Ureter (tissue), 1 donor: ENCODE measurements around the gene UCHL5. TPM values are rescaled to one million over a fixed set of nuclear protein-coding genes. Genes with fewer than 3 reads are reported as not detected.
"Not testable (repeated sequence)": the region's sequence is repeated elsewhere in the genome, so short reads cannot be mapped to it uniquely, and the experiment has no call there.

Experiments
- DNase-seq: peaks from one replicate; pipeline ENCODE4 v3.0.0-alpha.2; 2020; ENCODE audit warnings: low spot score
- total RNA-seq: library from RNA; stranded (reverse); gene quantifications from one replicate; pipeline ENCODE4 v1.2.4, GENCODE V29; 2023
- donor health status: DM: yes; HTN: yes; CAD: no.

UCHL5 gene
- total RNA-seq, 1 donor from 2014 or later = 34.6 TPM

DNA sequence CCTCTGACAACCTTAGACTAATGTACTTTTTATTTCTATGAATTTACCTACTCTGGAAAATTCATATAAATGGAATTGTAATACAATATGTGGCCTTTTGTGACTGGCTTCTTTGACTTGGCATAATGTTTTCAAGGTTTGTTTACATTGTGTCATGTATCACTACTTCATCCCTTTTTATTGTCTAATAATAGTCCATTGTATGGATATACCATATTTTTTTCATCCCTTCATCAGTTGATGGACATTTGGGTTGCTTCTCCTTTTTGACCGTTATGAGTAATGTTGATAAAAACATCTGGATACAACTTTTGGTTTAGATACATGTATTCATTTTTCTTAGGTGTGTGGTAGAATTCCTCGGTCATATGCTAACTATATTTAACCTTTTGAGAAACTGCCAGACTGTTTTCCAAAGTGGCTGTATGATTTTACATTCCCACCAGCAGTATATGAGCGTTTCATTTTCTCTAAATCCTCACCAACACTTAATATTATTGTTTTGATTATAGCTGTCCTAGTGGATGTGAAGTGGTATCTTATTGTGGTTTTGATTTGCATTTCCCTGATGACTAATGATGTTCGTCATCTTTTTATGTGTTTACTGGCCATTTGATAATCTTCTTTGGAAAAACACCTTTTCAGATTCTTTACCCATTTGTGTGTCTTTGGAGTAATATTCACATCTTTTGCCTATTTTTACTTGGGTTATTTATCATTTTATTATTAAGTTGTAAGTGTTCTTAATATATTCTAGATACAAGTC lies 3.7 kb upstream of the UCHL5 start:
- no peak for DNase-seq

DNA sequence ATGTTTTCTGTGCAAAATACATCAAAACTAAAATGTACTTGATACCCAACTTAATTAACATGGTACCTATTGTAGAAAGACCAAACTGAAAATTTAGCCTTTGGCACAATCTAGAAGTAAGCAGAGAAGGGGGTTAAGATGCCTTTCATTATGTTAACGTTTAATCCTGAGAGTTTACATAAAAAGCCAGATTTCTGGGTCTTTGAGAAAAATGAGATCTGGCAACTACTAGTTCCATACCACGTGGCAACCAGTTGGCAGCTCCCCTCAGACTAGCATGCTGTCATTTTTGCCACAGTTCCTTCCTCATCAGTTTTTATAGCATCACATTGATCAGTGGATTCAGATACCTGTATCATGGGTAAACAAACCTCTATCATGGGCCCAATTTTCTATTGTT lies 1.8 kb upstream of the UCHL5 start:
- no peak for DNase-seq

DNA sequence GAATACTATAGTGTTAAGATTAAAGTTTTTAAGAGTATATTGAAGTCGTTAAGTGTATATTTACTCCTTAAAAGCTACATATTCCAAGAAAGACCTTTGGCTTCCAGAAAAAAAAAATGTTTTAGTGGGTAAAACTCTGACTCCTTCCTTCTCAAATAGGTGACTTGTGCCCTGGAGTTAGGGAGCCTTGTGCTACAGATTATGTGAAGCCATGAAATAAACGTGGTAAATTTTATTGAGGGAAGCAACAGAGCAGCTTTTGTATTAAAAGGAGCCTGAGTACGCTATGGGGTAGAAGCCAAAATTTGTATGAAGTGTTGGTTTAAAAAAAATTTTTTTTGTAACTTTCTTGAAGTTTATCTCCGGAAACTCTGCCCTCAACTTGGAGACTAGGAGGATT lies 1.2 kb upstream of the UCHL5 start:
- DNase-seq = no peak

DNA sequence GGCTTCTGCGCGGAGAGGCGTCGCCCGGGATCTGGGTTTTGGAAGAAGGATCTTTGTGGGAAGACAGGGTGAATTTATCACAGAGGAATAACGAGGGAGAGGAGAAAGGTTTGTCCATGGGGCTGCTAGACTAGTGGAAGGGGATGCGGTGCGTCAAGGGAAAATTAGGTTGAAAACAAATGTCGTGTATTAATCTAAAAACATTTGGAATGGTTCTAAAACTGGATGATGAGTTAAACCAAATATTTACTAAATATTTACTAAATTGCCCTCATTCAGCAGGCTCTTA lies 899 bp upstream of the UCHL5 start:
- DNase-seq = no peak

DNA sequence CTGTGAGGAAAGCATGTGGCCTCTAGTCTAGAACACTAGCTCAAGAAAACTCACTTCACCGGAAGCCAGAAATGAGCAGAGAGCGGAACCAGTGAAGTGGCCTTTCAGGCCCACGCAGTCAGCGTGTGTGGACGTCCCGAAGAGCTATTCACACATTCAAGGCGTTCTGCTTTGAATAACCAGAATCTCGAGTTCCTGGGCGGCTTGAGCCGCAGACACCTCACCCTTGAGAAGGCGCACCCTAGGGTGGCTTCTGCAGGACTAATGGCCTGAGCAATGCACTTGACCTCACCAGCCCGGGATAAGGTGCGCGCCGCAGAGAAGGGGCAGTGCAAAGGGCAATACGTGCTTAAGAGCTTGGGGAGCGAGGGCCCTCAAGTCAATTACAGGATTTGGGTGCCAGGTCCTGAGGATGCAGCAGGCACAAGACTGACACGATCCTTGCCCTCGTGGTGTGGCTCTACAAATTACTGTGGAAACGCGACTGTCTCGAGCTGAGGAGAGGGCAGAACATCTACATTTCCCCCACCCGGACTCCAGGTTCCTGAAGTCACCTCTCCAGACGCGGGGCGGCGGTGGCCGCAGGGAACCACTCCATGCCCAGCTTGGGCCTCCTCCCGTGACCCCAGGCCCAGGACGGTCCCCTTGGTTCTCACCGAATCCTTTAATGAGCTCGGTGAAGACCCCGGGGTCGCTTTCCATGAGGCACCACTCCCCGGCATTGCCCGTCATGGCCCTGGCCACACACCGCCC lies 455 bp downstream of the UCHL5 start:
- peak; percentile 44 for DNase-seq

DNA sequence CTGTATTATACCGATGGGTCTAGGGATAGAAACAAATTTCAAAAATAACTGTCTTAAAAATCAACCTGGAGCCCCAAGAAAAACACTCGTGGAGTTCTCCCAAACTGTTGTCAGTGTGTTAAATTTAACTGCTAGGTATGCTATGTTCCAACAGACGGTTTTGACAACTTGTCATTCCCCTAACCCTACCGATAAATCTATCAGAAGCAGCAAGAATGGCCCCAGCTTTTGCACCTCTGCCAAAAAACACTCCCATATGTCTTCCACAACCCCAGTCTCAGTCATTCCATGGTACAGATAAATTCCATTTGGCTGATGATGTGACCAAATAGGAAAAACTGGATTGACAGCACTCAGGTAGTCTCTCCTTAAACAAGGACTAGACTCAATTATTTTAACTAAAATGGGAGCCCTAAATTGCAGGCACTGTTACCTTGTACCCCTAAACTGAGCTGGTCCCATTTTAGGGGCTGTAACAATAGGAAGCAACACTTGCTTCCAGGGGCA lies 4.9 kb downstream of the UCHL5 start:
- DNase-seq = no peak

DNA sequence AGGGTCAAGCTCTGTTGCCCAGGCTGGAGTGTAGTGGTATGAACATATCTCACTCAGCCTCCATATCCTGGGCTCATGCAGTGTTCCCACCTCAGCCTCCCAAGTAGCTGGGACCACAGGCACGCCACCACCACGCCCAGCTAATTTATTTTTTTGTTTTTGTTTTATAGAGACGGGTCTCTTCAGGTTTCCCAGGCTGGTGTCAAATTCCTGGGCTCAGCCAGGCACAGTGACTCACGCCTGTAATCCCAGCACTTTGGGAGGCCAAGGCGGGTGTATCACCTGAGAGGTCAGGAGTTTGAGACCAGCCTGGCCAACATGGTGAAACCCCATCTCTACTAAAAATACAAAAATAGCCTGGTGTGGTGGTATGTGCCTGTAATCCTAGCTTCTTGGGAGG lies 10.2 kb downstream of the UCHL5 start:
- not testable (repeated sequence) for DNase-seq

DNA sequence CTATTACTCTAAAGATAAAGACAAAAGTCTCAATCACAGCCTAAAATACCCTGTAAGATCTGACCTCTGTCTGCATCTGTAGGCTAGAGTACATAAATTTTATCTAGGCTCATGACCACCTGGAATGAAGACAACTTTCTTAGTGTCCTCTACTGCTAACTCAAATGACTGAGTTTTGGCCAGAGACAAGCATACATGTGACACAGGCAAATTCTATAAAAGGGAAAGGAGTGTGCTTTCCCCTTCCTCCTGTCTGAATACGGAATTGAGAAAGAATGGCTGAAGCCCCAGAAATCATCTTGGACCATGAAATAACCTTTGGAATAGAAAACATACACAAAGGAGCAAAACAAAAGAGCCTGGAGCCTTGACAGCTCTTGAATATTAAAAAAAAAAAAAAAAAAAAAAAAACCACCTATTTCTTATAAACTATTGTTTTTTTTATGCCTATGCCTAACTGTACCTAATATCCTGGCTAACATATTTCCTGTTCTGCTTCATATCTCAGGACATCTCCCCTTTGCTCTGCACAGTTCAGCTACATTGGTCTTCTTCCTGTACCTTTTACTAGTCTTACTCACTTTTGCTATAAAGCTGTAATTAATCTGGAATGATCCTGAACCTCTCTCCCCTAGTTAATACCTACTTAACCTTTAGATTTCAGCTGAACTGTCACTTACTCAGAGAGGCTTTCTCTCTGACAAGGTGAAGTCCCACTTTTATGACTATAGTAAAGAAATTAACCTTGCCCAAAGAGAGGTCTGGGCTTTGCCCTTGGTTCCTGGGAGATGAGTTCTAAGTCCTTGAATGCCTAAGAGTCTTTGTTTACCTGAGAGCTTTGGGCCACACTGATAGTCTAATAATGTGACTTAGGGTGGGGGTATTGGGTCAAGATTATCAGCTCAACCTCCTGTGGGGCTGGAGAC lies 16.1 kb downstream of the UCHL5 start:
- DNase-seq = no peak

DNA sequence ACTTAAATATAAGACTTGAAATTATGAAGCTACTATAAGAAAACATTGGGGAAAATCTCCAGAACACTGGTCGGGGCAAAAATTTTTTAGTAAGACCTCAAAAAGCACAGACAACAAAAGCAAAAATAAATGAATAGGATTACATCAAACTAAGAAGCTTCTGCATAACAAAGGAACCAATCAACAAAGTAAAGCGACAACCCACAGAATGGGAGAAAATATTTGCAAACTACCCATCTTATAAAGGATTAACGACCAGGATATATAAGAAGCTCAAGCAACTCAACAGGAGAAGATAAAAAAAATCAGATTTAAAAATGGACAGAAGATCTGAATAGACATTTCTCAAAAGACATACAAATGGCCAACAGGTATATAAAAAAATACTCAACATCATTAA lies 19.1 kb downstream of the UCHL5 start:
- no peak for DNase-seq

DNA sequence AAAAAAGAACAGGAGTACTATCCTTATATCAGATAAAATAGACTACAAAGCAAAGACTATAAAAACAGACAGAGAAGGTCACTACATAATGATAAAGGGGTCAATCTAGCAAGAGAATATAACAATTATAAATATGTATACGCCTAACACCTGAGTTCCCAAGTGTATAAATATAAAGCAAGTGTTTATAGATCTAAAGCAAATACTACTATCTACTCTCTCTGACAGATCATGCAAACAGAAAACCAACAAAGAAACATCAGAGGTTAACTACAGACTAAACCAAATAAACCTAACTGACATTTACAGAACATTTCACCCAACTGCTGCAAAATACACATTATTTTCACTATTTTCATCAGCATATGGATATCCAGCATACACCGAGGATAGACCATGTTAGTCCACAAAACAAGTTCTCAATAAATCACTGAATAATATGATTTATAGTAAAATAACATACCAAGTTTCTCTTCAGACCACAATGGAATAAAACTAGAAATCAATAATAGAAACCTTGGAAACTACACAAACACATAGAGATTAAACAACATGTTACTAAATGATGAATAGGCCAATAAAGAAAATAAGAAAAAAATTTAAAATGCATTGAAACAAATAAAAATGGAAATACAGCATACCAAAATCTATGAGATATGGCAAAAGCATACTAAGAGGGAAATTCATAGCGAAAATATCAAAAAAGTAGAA lies 22.7 kb downstream of the UCHL5 start:
- no peak for DNase-seq

DNA sequence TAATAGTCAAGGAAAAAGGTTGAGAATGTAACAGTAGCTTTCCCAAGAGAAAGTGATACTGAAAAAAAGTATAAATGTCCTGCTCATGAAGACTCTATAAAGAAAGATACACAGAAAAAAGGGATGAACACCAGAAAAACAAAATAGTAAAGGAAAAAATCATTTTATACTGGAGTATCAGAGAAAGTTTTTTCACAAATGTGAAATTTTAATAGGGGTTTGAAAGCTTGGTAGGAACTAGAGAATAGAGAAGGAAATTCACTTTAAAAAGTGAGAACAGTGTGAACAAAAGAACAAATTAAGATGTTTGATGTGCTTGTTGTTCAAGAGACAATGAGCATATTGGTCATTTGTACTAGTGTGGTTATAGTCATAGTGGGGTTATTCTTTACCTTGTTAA lies 25.6 kb downstream of the UCHL5 start:
- no peak for DNase-seq

DNA sequence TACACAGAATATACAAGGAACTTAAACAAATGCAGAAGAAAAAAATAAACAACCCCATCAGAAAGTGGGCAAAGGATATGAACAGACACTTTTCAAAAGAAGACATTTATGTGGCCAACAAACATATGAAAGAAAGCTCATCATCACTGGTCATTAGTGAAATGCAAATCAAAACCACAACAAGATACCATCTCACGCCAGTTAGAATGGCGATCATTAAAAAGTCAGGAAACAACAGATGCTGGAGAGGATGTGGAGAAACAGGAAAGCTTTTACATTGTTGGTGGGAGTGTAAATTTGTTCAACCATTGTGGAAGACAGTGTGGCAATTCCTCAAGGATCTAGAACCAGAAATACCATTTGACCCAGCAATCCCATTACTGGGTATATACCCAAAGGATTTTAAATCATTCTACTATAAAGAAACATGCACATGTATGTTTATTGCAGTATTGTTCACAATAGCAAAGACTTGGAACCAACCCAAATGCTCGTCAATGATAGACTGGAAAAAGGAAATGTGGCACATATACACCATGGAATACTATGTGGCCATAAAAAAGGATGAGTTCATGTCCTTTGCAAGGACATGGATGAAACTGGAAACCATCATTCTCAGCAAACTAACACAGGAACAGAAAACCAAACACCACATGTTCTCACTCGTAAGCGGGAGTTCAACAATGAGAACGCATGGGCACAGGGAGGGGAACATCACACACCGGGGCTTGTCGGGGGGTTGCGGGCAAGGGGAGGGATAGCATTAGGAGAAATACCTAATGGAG lies 26.3 kb downstream of the UCHL5 start:
- not testable (repeated sequence) for DNase-seq

DNA sequence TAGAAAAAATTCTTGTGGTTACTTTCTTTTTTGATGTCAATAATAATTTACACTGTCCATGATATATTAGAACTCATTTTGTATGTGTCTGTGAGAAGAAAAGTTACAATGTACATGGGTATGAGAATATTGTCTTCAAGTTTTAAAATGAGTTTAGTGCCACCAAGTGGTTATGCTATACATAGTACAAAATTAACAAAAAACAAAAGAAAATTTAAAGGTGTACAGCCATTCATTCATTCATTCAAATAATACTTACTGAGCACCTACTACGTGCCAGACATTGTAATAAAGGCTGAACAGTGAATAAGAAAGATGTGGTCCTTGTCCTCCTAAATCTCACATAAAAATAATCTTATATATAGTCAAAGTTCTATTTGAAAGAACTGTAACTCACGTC lies 27.7 kb downstream of the UCHL5 start:
- DNase-seq = no peak

DNA sequence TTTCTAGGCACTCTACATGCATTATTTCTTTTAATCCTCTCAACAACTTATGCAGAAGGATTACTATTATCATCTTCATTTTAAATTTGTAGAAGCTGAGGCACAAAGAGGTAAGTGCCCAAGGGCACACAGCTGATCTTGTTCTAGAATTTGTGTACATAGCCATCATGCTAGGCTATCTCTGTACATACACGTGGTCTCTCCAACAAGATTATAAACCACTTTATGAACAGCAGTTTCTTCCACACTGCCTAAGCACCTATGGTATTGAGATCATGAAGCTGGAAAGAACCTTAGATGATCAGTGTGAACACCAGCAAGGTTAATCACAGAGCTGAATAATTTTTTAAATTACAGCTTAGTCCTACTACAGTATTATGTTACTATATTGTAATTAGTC lies 28.9 kb downstream of the UCHL5 start:
- DNase-seq = no peak

DNA sequence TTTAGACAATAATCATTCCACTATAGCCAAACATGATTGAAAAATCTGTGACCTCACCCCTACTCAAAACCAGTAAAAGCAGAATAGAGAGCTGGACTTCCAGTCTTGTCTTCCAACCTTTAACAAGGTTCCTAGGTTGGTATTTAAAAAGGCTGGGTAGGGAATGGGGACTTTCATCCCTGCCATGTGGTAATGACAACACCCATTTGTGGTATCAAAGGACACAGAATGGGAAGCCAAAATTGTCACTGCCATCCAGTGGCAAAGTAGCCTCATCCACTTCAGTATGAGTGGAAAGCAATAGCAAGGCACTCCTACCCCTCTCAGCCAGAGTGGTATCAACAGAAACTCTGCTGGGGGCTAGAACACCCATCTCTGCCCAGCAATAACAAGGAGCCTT lies 33.9 kb downstream of the UCHL5 start:
- no peak for DNase-seq

DNA sequence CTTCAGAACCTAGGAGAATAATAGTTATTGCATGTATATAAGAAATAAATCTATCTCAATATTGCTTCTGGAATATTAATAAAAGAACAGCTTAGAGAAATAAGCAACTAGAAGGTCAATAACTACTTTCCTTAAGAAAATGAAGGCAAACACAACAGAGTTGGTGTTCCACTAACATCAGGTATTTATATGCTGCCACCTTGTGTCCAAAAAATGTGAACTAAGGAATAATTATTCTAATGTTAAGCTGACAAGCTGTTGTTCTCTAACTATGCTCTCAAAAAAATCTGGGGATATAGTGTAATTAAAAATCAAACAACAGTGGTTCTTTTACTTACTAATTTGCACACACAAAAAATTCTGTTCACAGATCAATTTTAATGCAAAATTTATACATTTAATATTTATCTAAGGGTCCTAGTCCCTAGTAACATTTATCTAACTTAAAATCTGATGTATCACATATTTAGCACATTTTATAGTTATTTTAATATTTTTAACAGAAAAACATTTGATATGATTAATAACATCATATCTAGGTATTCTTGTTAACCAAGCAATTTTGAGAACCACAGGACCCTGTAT lies 39.6 kb downstream of the UCHL5 start:
- DNase-seq = no peak

DNA sequence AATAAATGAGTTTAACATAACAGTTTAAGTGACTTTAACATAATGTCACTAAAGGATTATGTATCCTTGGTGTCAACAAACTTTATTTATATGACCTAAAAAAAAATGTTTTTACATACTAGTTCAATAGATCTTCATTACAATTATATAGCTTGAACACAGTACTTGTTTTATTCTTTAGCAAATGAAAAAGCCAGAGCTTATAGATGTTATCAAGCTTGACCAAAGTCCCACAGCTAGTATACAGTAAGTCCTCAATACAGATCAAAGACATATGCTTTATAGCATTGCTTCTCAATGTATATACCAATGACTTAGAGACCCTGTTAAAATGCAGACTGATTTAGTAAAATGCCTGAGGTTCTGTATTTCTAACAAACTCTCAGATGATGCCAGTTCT lies 42.4 kb downstream of the UCHL5 start:
- DNase-seq = no peak

DNA sequence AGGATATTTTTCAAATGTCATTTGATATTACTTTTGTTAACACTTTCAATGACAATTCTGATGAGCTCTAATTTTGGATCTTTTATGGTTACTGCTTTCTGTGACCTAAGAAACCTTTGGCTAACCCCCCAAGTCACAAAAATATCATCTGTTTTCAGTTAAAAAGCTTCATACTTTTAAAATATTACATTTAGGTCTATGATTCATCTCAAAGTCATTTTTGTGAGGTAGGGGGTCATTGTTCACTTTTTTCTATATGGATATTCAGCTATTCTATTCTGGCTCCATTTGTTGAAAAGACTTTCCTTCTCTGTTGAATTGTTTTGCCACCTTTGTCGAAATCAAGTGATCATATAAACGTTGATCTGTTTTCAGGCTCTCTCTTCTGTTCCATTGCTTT lies 44.8 kb downstream of the UCHL5 start:
- no peak for DNase-seq

DNA sequence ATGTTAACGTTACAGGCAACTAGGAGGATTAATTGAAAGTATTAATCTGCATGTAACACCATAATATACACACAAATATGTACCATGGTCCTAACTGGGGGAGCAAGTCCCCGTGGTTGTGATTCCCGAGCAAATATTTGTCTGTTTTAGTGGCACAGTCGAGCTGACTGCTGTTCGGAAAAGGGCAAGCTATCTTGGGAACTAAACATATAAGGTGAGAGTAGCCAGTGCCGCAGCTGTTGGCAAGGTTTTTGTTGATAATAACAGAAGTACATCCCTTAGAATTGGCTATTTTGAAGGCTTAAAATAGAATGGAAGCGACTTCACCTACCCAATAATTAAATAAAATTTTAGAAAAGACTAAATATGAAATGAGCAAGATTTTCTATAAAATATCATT lies 45.5 kb downstream of the UCHL5 start:
- DNase-seq = no peak

DNA sequence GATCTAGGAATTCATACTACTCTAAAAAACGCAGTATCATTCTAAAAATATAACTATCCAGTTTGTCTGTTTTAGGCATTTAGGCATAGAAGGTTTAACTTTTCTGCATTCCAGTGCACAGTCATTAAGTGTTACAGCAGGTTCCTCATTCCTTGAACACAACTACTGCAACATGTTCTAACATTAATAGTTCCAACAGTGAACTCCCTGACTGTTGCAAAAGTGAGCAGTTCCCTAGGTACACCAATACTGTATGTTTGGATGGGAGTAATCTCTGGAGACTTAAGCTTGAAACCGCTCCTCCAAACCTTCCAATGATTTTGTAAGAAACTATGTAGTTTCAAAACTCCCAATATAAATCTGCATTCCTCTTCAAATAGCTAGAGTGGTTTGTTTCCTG lies 46.2 kb downstream of the UCHL5 start:
- no peak for DNase-seq

DNA sequence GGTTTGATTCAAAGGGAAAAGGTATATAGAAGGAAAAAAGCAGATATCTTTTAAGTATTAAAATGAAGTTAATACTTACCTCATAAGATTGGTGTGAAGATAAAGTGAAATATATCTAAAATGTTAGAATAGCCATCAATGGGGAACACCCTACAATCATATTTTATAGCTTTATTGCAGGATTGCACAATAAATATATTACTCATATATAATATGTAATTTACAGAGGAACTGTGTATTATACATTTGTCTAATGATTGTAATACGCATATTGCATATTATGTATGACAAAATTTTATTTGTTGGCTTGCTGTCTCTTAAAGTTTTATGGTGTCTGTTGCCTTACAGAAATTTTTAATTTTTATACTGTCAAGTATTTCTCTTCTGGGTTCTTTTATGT lies 47.8 kb downstream of the UCHL5 start:
- DNase-seq = no peak
